ENCODE data around the gene TMEM256.

The TMEM256 gene

GRCh38 chr17:7403977-7404736 lies at the start of gene TMEM256:
Gene TMEM256, minus strand, starts transcription at chr17:7404097. Its CDS starts 13 bp downstream, at chr17:7404084.
- in situ Hi-C loops (cut with MboI; ENCODE audit: low pct_unique_long_range_greater_than_20kb, low sequenced_read_pairs, unreplicated experiment), result no loop called here
- no peak for TF ChIP-seq CTCF (IDR thresholded peaks at IDR 0.05; ENCODE audit: extremely low read depth, insufficient read depth, missing control alignments)
- DNase-seq (ENCODE audit: low spot score), result peak; percentile 97

GRCh38 chr17:7448461-7448860 lies 44.6 kb upstream of the TMEM256 start:
- no peak for DNase-seq (ENCODE audit: low spot score)
- TF ChIP-seq CTCF (IDR thresholded peaks at IDR 0.05; ENCODE audit: extremely low read depth, insufficient read depth, missing control alignments), result no peak
- in situ Hi-C loops (cut with MboI; ENCODE audit: low pct_unique_long_range_greater_than_20kb, low sequenced_read_pairs, unreplicated experiment), result no loop called here

GRCh38 chr17:7445619-7445968 lies 41.7 kb upstream of the TMEM256 start:
- in situ Hi-C loops (cut with MboI; ENCODE audit: low pct_unique_long_range_greater_than_20kb, low sequenced_read_pairs, unreplicated experiment), result no loop called here
- DNase-seq (ENCODE audit: low spot score), result peak; percentile 74
- no peak for TF ChIP-seq CTCF (IDR thresholded peaks at IDR 0.05; ENCODE audit: extremely low read depth, insufficient read depth, missing control alignments)

GRCh38 chr17:7444682-7445618 lies 41.1 kb upstream of the TMEM256 start, which contains the start of gene CHRNB1:
Gene CHRNB1, plus strand, starts transcription at chr17:7445061. Its CDS starts 67 bp downstream, at chr17:7445128.
- DNase-seq (ENCODE audit: low spot score), result peak; percentile 67
- in situ Hi-C loops (cut with MboI; ENCODE audit: low pct_unique_long_range_greater_than_20kb, low sequenced_read_pairs, unreplicated experiment), result no loop called here
- no peak for TF ChIP-seq CTCF (IDR thresholded peaks at IDR 0.05; ENCODE audit: extremely low read depth, insufficient read depth, missing control alignments)

- in situ Hi-C loops (cut with MboI; ENCODE audit: low pct_unique_long_range_greater_than_20kb, low sequenced_read_pairs, unreplicated experiment), result no loop called here
- TF ChIP-seq CTCF (IDR thresholded peaks at IDR 0.05; ENCODE audit: extremely low read depth, insufficient read depth, missing control alignments), result no peak
- no peak for DNase-seq (ENCODE audit: low spot score)
Observed at GRCh38 chr17:7443499-7444485, 39.9 kb upstream of the TMEM256 start.

- TF ChIP-seq CTCF (IDR thresholded peaks at IDR 0.05; ENCODE audit: extremely low read depth, insufficient read depth, missing control alignments), result no peak
- no peak for DNase-seq (ENCODE audit: low spot score)
- in situ Hi-C loops (cut with MboI; ENCODE audit: low pct_unique_long_range_greater_than_20kb, low sequenced_read_pairs, unreplicated experiment), result no loop called here
Observed at GRCh38 chr17:7442142-7442541, 38.2 kb upstream of the TMEM256 start.
